Gastrocnemius medialis (tissue), 4 donors: ENCODE measurements around the gene PTGR3. TPM values are rescaled to one million over a fixed set of nuclear protein-coding genes. Genes with fewer than 3 reads are reported as not detected.

ENCODE experiments used
- ATAC-seq, 2 donors: fragments of 150-250 bp; one replicate each; pipeline ENCODE4 v1.9.1; 2016
- DNase-seq, 2 donors: peaks; one replicate each; pipeline ENCODE4 v3.0.0-alpha.2; 2019
- H3K27ac ChIP-seq, 4 donors: fragments of 200-600 bp; sonication (generic); 1 replicate in 1 of 4; 2 replicates in 3 of 4; pipeline ENCODE4 v1.5.1; 2016 to 2018; ENCODE audit warnings: mild to moderate bottlenecking in 2 of 4, moderate library complexity in 1 of 4
- H3K27me3 ChIP-seq, 3 donors: fragments of 200-600 bp; sonication (generic) in 2 of 3; 1 replicate in 1 of 3; 2 replicates in 2 of 3; pipeline versions ENCODE4 v1.5.1 to v1.6.0; 2016 to 2019; ENCODE audit warnings: mild to moderate bottlenecking in 1 of 3, moderate library complexity in 1 of 3
- H3K36me3 ChIP-seq, 2 donors: fragments of 200-600 bp; sonication (generic) in 1 of 2; one replicate each; pipeline ENCODE4 v1.5.1; 2017 to 2018
- H3K4me1 ChIP-seq, 2 donors: fragments of 200-600 bp; sonication (generic) in 1 of 2; one replicate each; pipeline ENCODE4 v1.5.1; 2016 to 2017; ENCODE audit warnings: mild to moderate bottlenecking in 2 of 2
- H3K4me3 ChIP-seq, 4 donors: fragments of 200-600 bp; sonication (generic) in 3 of 4; 1 replicate in 1 of 4; 2 replicates in 3 of 4; pipeline ENCODE4 v1.5.1; 2016 to 2019; ENCODE audit warnings: mild to moderate bottlenecking in 2 of 4
- H3K9me3 ChIP-seq, 3 donors: fragments of 200-600 bp; sonication (generic) in 2 of 3; 1 replicate in 1 of 3; 2 replicates in 2 of 3; pipeline ENCODE4 v1.5.1; 2016 to 2019
- CTCF ChIP-seq, 5 experiments: fragments of 450-650 bp in 3 of 5; fragments of 200-600 bp in 2 of 5; sonication (generic) in 2 of 5; IDR thresholded peaks in 4 of 5; conservative IDR thresholded peaks in 1 of 5; 1 replicate in 4 of 5; 2 replicates in 1 of 5; pipeline ENCODE4 v1.5.1; 2016 to 2019; ENCODE audit warnings: antibody characterized with exemption in 5 of 5, mild to moderate bottlenecking in 3 of 5, moderate library complexity in 3 of 5
- POLR2A ChIP-seq, 2 donors: fragments of 450-650 bp; IDR thresholded peaks; one replicate each; pipeline ENCODE4 v1.6.1; 2017; ENCODE audit warnings: antibody characterized with exemption in 2 of 2, mild to moderate bottlenecking in 2 of 2, moderate library complexity in 2 of 2
- in situ Hi-C, 4 donors: fragments of 200-750 bp; cut with MboI; loops; one replicate each; pipeline versions ENCODE4 v1.15.0 to v1.8.0; 2017; ENCODE audit warnings: low sequenced_read_pairs in 4 of 4
- intact Hi-C: fragments of 100-400 bp; cut with DNase I; formaldehyde crosslinking; loops from one replicate; pipeline ENCODE4 v1.15.1; 2023; ENCODE audit warnings: low total_unique reads
- total RNA-seq, 4 donors: library from RNA; depleted of rRNA; stranded (reverse); fragments of >200 nt; gene quantifications; one replicate each; pipeline versions ENCODE4 v1.1.0 to v1.2.3, GENCODE V29; 2016

Gene PTGR3
- total RNA-seq, 4 donors from 2014 or later, result 25.7 to 34.0 (median 29.9) TPM

GRCh38 chr18:75211953-75212750 is 3.2 kb upstream of the PTGR3 start:
- DNase-seq (peak; percentile 29 to 59), ATAC-seq (peak in 1 of 2 donors; percentile 17)
- intact Hi-C loops (loop anchor here (2.0 to 10.0 kb wide), 2 partner anchors 13 to 617 kb away; partner anchors contain the start of gene ZNF407), in situ Hi-C loops (no loop called here)
- H3K36me3 ChIP-seq, result no peaks in the 10 kb centered on the region
- peak overlapping the region; percentile 64 to 68 (median 64) for H3K4me3 ChIP-seq
- TF ChIP-seq CTCF (IDR thresholded peaks at IDR 0.05 in 4 of 5, conservative IDR thresholded peaks at IDR 0.05 in 1 of 5) (no peak), POLR2A (IDR thresholded peaks at IDR 0.05) (peak in 1 of 2 donors; percentile 60)
- peak overlapping the region; percentile 82 to 90 (median 84) for H3K27ac ChIP-seq
- H3K9me3 ChIP-seq, result no peaks in the 10 kb centered on the region
- H3K4me1 ChIP-seq, result peaks cover 43 to 48% of the 10 kb centered on the region in 2 donors
- no peaks in the 10 kb centered on the region for H3K27me3 ChIP-seq

- H3K27me3 ChIP-seq, result no peaks in the 10 kb centered on the region
- intact Hi-C loops, result loop anchor here (10.0 kb wide), 1 partner anchor 617 kb away; the partner anchor contains the start of gene ZNF407
- no peaks in the 10 kb centered on the region for H3K36me3 ChIP-seq
- ATAC-seq (no peak), DNase-seq (no peak)
- H3K27ac ChIP-seq, result peak overlapping the region; percentile 82 to 90 (median 84)
- peaks cover 43 to 48% of the 10 kb centered on the region in 2 donors for H3K4me1 ChIP-seq
- no peak for TF ChIP-seq POLR2A (IDR thresholded peaks at IDR 0.05)
- no peak for TF ChIP-seq CTCF (IDR thresholded peaks at IDR 0.05 in 4 of 5, conservative IDR thresholded peaks at IDR 0.05 in 1 of 5)
- no peaks in the 10 kb centered on the region for H3K9me3 ChIP-seq
- H3K4me3 ChIP-seq, result peak overlapping the region; percentile 64 to 68 (median 64)
- in situ Hi-C loops, result no loop called here
Measured at GRCh38 chr18:75211626-75211952, 2.6 kb upstream of the PTGR3 start.

DNA sequence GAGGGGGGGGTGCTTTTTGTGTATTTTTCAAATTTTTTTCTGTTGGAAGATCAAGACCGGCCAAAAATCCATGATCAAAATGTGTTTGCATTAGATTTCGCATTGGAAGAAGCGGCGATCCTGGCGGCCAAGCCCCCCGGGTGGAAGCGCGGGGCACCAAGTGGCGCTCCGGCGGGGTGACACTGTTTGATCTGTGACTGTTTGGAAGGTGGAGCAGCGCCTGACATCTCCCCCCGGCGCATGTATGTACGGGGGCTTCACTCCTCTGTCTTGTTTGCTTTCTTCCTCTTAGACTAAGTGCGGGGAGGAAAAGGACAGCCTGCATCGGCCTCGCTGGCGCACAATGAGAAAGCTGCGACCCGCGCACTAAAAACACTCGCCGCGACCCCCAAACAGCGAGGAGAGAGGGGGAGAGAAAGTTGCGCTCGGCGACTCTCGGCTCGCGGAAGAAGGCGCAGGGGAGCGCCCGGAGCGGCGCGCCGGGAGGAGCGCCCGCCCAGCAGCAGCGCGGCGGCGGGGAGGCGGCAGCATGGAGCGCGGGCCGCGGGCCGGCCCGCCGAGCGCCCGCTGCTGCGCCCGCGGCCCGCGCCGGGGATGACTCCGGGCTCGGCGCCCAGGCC is 2.2 kb upstream of the PTGR3 start:
- Histone ChIP-seq H3K27me3 (no peaks in the 10 kb centered on the region), H3K36me3 (no peaks in the 10 kb centered on the region), H3K9me3 (no peaks in the 10 kb centered on the region), H3K27ac (peak overlapping the region; percentile 95 to 99 (median 96)), H3K4me1 (peaks cover 43 to 49% of the 10 kb centered on the region in 2 donors), H3K4me3 (peak overlapping the region; percentile 75 to 97 (median 87))
- DNase-seq (no peak), ATAC-seq (no peak)
- intact Hi-C loops, result loop anchor here (10.0 kb wide), 1 partner anchor 616 kb away; the partner anchor contains the start of gene ZNF407
- TF ChIP-seq POLR2A (IDR thresholded peaks at IDR 0.05) (peak in 1 of 2 donors; percentile 8), CTCF (IDR thresholded peaks at IDR 0.05 in 4 of 5, conservative IDR thresholded peaks at IDR 0.05 in 1 of 5) (no peak)
- in situ Hi-C loops, result no loop called here

- in situ Hi-C loops (no loop called here), intact Hi-C loops (loop anchor here (1.0 to 10.0 kb wide), 2 partner anchors 38 to 616 kb away; partner anchors contain the start of gene ZNF407)
- Histone ChIP-seq H3K4me1 (peaks cover 47 to 49% of the 10 kb centered on the region in 2 donors), H3K27ac (peak within 1 kb of the TSS; percentile 95 to 99 (median 96)), H3K9me3 (no peaks in the 10 kb centered on the region), H3K27me3 (no peaks in the 10 kb centered on the region), H3K4me3 (peak within 1 kb of the TSS; percentile 75 to 97 (median 87)), H3K36me3 (no peaks in the 10 kb centered on the region)
- ATAC-seq (peak; percentile 64 to 72), DNase-seq (peak; percentile 73 to 78)
- peak; percentile 74 to 93 for TF ChIP-seq POLR2A (IDR thresholded peaks at IDR 0.05)
- TF ChIP-seq CTCF (IDR thresholded peaks at IDR 0.05 in 4 of 5, conservative IDR thresholded peaks at IDR 0.05 in 1 of 5), result no peak
Measured at GRCh38 chr18:75210274-75211001, 1.5 kb upstream of the PTGR3 start, which contains the start of gene TSHZ1. Gene TSHZ1 (plus strand): TSS chr18:75210797. CDS start chr18:75211877, 1,080 bp downstream.
